D341Med (cell line): ENCODE measurements around the gene ALG2.

Experiments used
- DNase-seq: peaks from one replicate; pipeline ENCODE4 v3.0.0; 2012; ENCODE audit warnings: low spot score

Gene ALG2

GRCh38 chr9:99172124-99173091 lies 49.3 kb downstream of the ALG2 start:
- DNase-seq, result peak; percentile 81

GRCh38 chr9:99171225-99172123 lies 50.3 kb downstream of the ALG2 start:
- DNase-seq, result no peak

- DNase-seq, result no peak
Observed at GRCh38 chr9:99169982-99170761, 51.6 kb downstream of the ALG2 start.

- DNase-seq, result no peak
Observed at GRCh38 chr9:99169086-99169485, 52.7 kb downstream of the ALG2 start.

- DNase-seq, result no peak
Observed at GRCh38 chr9:99167694-99168093, 54.0 kb downstream of the ALG2 start.

GRCh38 chr9:99167119-99167518 lies 54.6 kb downstream of the ALG2 start:
- DNase-seq, result no peak
